NOMO-1 treated with DMSO at 0.1 percent for 48 hours (cell line): ENCODE results near the gene ADK.
A peak's percentile ranks its signal among the peaks of the same experiment; 100 is the strongest.

Experiments
- DNase-seq: peaks from one replicate; lab custom pipeline; 2025; ENCODE audit not compliant: unreplicated experiment; lab: John Stamatoyannopoulos, UW

ADK gene

GRCh38 chr10:74589226-74589673, 438.2 kb downstream of the ADK start:
- DNase-seq: no peak

GRCh38 chr10:74589851-74590250, 438.8 kb downstream of the ADK start:
- DNase-seq: no peak

- DNase-seq: peak; percentile 11
Measured at GRCh38 chr10:74593470-74593869, 442.4 kb downstream of the ADK start.

- no peak for DNase-seq
Measured at GRCh38 chr10:74596713-74597112, 445.7 kb downstream of the ADK start.

GRCh38 chr10:74598891-74599566, 448.0 kb downstream of the ADK start:
- no peak for DNase-seq

- DNase-seq: no peak
Measured at GRCh38 chr10:74599672-74600071, 448.7 kb downstream of the ADK start.

GRCh38 chr10:74600170-74600569, 449.1 kb downstream of the ADK start:
- DNase-seq: no peak

- no peak for DNase-seq
Measured at GRCh38 chr10:74602576-74602975, 451.6 kb downstream of the ADK start.

GRCh38 chr10:74610299-74610698, 459.3 kb downstream of the ADK start:
- no peak for DNase-seq

- DNase-seq: no peak
Measured at GRCh38 chr10:74612195-74612594, 461.2 kb downstream of the ADK start.

- no peak for DNase-seq
Measured at GRCh38 chr10:74620626-74621025, 469.6 kb downstream of the ADK start.

- no peak for DNase-seq
Measured at GRCh38 chr10:74623786-74624185, 472.8 kb downstream of the ADK start.

- no peak for DNase-seq
Measured at GRCh38 chr10:74624501-74624900, 473.5 kb downstream of the ADK start.

GRCh38 chr10:74628136-74628535, 477.1 kb downstream of the ADK start:
- DNase-seq: no peak

- no peak for DNase-seq
Measured at GRCh38 chr10:74634995-74635536, 484.0 kb downstream of the ADK start.

GRCh38 chr10:74635655-74636054, 484.6 kb downstream of the ADK start:
- DNase-seq: no peak

- no peak for DNase-seq
Measured at GRCh38 chr10:74637685-74638084, 486.7 kb downstream of the ADK start.

GRCh38 chr10:74640134-74640921, 489.3 kb downstream of the ADK start:
- DNase-seq: no peak

- DNase-seq: no peak
Measured at GRCh38 chr10:74641659-74642058, 490.6 kb downstream of the ADK start.

- no peak for DNase-seq
Measured at GRCh38 chr10:74642901-74643595, 492.0 kb downstream of the ADK start.

GRCh38 chr10:74643596-74643975, 492.6 kb downstream of the ADK start:
- no peak for DNase-seq

- DNase-seq: no peak
Measured at GRCh38 chr10:74644738-74645137, 493.7 kb downstream of the ADK start.
